Measurements from ENCODE around the gene CILP2. TPM values are rescaled to one million over a fixed set of nuclear protein-coding genes. Genes with fewer than 3 reads are reported as not detected.
A peak's percentile ranks its signal among the peaks of the same experiment; 100 is the strongest.

CILP2 gene
- total RNA-seq, 2 experiments from 2014 or later = 0.16 to 0.24 TPM

DNA sequence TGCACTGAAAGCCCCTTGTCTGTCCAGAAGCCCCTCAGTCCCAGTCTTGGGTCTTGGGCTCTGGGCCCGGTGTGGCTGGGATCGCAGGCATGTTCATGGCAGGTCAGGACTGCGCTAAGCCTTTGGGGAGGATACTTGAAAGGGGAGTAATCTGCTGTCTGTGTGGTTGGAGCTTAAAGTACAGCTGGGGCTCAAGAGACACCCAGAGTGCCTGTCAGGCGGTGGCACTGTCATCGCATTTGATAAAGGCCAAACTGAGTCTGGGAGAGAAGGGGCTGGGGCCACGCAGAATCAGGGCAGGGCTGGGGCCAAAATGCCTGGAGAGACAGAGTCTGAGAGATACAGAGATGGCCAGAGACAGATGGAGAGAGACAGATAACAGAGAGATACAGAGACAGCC lies 4.2 kb upstream of the CILP2 start:
- CTCF ChIA-PET = interaction anchor here (2.7 kb wide), 1 partner anchor 18 kb away, joined by 18 read pairs; no protein-coding TSS in a partner anchor
- no peaks in the 10 kb centered on the region for H3K9me3 Mint-ChIP-seq (ENCODE audit: insufficient read depth)
- peaks cover 16% of the 10 kb centered on the region for H3K4me1 Mint-ChIP-seq (ENCODE audit: low read depth)
- H3K4me3 Mint-ChIP-seq = no peak overlapping the region
- no peak for ATAC-seq
- POLR2A ChIA-PET = no interaction called here
- no peak overlapping the region for H3K27ac Mint-ChIP-seq
- no peak for DNase-seq
- peaks cover 8% of the 10 kb centered on the region for H3K27me3 Mint-ChIP-seq (ENCODE audit: low read depth)
- H3K36me3 Mint-ChIP-seq (ENCODE audit: low read depth) = peaks cover 15% of the 10 kb centered on the region

DNA sequence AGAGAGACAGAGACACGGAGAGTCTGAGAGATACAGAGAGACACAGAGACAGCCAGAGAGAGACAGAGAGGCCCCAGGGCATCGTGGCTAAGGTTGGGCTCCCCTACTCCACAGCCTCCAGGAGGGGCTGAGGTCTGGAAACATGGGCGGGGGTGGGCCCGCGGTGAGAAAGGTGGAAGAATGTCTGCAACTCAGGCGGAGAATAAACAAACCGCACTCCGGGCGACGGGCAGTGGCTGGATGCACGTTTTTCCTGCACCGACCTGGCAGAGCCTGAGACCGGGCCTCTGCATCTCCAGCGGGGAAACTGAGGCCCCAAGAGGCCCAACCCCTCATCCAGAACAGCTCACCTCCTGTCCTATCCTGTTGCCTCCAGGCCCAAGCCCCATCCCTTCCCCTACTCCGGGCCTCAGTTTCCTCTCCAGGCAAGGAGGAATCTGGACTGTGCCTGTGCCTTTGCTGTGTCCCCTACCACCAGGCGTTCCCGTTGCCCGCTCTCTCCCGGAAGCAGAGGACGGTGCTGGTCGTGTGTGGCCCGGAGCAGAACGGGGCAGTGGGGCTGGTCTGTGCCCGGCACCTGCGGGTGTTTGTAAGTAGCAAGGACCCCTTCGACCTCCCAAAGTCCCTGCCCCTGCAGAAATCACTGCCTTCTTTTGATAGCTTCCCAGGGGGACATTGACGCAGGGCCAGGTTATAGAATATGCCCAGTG lies 3.4 kb upstream of the CILP2 start:
- Mint-ChIP-seq H3K27ac (no peak overlapping the region), H3K4me3 (no peak overlapping the region), H3K9me3 (ENCODE audit: insufficient read depth) (no peaks in the 10 kb centered on the region), H3K36me3 (ENCODE audit: low read depth) (peaks cover 11% of the 10 kb centered on the region), H3K27me3 (ENCODE audit: low read depth) (peaks cover 10% of the 10 kb centered on the region), H3K4me1 (ENCODE audit: low read depth) (peaks cover 18% of the 10 kb centered on the region)
- POLR2A ChIA-PET = interaction anchor here (0.9 to 2.2 kb wide), 2 partner anchors 19 to 71 kb away, joined by 3 to 8 read pairs; partner anchors contain the start of genes NDUFA13 and TSSK6
- CTCF ChIA-PET = interaction anchor here (1.4 kb wide), 1 partner anchor 109 kb away, joined by 6 read pairs; the partner anchor contains the start of gene GMIP
- no peak for DNase-seq
- no peak for ATAC-seq

DNA sequence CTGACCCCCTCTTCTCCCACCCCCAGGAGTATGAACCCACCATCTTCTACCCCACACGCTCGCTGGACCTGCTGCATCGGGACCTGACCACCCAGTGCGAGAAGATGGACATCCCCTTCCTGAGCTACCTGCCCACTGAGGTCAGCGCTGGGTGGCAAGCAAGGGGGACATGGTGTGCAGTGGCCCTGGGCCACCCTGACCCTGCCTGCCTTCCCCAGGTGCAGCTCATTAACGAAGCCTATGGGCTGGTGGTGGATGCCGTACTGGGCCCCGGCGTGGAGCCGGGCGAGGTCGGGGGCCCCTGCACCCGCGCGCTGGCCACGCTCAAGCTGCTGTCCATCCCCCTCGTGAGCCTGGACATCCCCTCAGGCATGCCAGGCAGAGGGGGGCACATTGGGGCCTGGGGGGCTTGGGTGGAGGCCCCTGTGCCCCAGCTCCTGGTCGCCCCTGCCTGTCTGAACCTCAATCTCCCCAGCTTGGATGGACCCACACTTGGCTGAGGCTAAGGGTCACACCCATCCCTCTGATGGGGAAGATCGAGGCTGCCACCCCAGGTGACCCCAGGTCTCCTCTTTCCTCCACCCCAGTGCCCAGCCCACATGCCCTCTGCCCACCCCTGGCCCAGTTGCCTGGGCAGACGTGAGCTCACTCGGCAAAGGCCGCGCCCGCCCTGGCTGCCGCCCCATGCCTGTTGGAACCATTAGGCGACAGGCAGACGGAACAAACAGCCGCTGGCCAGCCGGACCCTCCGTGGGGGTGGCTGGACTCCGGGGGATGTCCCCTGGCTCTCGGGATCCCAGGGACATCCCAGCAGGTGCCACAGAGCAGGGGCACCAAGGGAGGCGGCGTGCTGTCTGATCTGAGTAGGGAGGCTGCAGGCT lies 2.5 kb upstream of the CILP2 start:
- H3K27me3 Mint-ChIP-seq (ENCODE audit: low read depth) = peaks cover 11% of the 10 kb centered on the region
- ChIA-PET CTCF (interaction anchor here (1.4 kb wide), 1 partner anchor 108 kb away, joined by 6 read pairs; the partner anchor contains the start of gene GMIP), POLR2A (interaction anchor here (0.9 to 2.2 kb wide), 2 partner anchors 19 to 70 kb away, joined by 3 to 8 read pairs; partner anchors contain the start of genes NDUFA13 and TSSK6)
- peaks cover 20% of the 10 kb centered on the region for H3K4me1 Mint-ChIP-seq (ENCODE audit: low read depth)
- DNase-seq (no peak), ATAC-seq (no peak)
- H3K27ac Mint-ChIP-seq = no peak overlapping the region
- peaks cover 9% of the 10 kb centered on the region for H3K36me3 Mint-ChIP-seq (ENCODE audit: low read depth)
- H3K9me3 Mint-ChIP-seq (ENCODE audit: insufficient read depth) = no peaks in the 10 kb centered on the region
- no peak overlapping the region for H3K4me3 Mint-ChIP-seq

DNA sequence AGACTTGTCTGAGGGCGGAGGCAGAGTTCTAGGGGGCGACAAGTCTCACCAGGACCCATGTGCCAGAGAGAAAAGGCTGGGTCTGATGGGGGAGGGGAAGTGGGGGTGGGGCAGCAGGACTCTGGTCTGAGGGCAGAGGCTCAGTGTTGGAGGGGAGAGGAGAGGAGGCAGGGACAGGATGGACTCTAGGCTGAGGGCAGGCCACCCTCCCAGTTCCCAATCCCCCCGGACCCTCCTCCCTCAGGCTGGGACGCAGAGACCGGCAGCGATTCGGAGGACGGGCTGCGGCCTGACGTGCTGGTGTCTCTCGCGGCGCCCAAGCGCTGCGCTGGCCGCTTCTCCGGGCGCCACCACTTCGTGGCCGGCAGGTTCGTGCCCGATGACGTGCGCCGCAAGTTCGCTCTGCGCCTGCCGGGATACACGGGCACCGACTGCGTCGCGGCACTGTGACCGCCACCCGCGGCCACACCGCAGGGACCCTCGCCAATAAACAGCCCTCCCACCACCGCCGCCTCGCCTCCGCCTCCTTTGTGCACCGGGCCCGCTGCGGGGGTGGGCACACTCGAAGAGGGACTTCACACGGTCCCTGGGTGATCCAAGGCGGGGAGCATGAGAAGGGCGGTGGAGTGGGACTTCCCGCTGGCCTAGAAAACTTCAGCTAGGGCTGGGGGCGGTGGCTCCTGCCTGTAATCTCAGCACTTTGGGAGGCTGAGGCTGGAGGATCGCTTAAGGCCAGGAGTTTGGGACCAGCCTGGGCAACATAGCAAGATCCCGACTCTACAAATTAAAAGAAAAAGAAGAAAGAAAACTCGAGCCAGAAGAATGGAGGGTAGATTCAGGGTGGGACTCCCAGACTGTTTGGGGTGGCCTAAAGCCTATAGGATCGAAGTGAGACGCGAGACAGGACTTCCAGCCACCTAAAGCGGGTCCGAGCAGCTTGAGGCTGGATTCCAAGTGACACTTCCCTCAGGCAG lies 703 bp upstream of the CILP2 start:
- Mint-ChIP-seq H3K4me3 (no peak overlapping the region), H3K27ac (no peak overlapping the region), H3K27me3 (ENCODE audit: low read depth) (peaks cover 13% of the 10 kb centered on the region), H3K36me3 (ENCODE audit: low read depth) (no peaks in the 10 kb centered on the region), H3K4me1 (ENCODE audit: low read depth) (peaks cover 31% of the 10 kb centered on the region), H3K9me3 (ENCODE audit: insufficient read depth) (no peaks in the 10 kb centered on the region)
- ATAC-seq = no peak
- ChIA-PET CTCF (interaction anchor here (1.4 to 1.6 kb wide), 2 partner anchors 9 to 17 kb away, joined by 3 read pairs; no protein-coding TSS in a partner anchor), POLR2A (no interaction called here)
- no peak for DNase-seq

DNA sequence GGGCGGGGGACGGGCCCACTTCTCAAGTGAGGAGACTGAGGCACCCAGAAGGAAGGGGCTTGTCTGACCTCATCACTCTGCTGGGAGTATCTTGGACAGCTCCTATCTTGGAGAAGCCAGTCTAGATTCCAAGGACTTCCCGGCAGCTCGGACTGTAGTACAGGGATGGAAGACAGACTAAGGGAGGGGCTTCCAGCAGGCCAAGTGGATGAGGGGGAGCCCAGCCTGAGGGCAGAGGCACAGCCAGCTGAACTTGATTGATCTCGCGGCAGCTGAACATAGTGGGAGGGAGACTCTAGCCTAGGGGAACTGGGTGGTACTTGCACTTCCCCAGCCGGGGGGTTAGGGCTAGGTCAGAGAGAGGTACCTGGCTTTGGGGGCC lies 711 bp downstream of the CILP2 start:
- ChIA-PET CTCF (interaction anchor here (0.6 to 1.5 kb wide), 3 partner anchors 14 to 18 kb away, joined by 3 to 6 read pairs (median 3); no protein-coding TSS in a partner anchor), POLR2A (no interaction called here)
- H3K27ac Mint-ChIP-seq = no peak overlapping the region
- H3K36me3 Mint-ChIP-seq (ENCODE audit: low read depth) = no peaks in the 10 kb centered on the region
- ATAC-seq (no peak), DNase-seq (no peak)
- peaks cover 13% of the 10 kb centered on the region for H3K27me3 Mint-ChIP-seq (ENCODE audit: low read depth)
- no peak overlapping the region for H3K4me3 Mint-ChIP-seq
- H3K4me1 Mint-ChIP-seq (ENCODE audit: low read depth) = peaks cover 30% of the 10 kb centered on the region
- no peaks in the 10 kb centered on the region for H3K9me3 Mint-ChIP-seq (ENCODE audit: insufficient read depth)

DNA sequence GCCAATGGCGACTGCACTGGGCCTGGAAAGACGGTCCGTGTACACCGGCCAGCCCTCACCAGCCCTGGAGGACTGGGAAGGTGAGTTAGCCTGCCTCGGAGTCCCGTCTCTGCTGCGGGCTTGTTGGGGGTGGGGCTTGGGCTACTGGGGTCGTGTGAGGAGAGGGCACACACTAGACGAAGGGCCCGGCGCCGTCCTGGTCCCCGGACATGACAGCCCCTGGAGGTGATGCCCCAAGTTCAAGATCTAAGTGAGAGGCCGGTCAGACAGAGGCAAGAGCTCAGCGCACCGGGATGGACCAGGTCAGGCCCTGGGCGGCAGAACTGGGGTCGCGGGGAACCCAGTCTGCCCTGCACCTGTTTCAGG lies 1.6 kb downstream of the CILP2 start:
- POLR2A ChIA-PET = no interaction called here
- H3K27me3 Mint-ChIP-seq (ENCODE audit: low read depth) = peaks cover 13% of the 10 kb centered on the region
- peaks cover 30% of the 10 kb centered on the region for H3K4me1 Mint-ChIP-seq (ENCODE audit: low read depth)
- H3K36me3 Mint-ChIP-seq (ENCODE audit: low read depth) = no peaks in the 10 kb centered on the region
- CTCF ChIA-PET = interaction anchor here (1.5 kb wide), 1 partner anchor 13 kb away, joined by 6 read pairs; no protein-coding TSS in a partner anchor
- no peaks in the 10 kb centered on the region for H3K9me3 Mint-ChIP-seq (ENCODE audit: insufficient read depth)
- H3K27ac Mint-ChIP-seq = no peak overlapping the region
- H3K4me3 Mint-ChIP-seq = no peak overlapping the region
- ATAC-seq (no peak), DNase-seq (no peak)

DNA sequence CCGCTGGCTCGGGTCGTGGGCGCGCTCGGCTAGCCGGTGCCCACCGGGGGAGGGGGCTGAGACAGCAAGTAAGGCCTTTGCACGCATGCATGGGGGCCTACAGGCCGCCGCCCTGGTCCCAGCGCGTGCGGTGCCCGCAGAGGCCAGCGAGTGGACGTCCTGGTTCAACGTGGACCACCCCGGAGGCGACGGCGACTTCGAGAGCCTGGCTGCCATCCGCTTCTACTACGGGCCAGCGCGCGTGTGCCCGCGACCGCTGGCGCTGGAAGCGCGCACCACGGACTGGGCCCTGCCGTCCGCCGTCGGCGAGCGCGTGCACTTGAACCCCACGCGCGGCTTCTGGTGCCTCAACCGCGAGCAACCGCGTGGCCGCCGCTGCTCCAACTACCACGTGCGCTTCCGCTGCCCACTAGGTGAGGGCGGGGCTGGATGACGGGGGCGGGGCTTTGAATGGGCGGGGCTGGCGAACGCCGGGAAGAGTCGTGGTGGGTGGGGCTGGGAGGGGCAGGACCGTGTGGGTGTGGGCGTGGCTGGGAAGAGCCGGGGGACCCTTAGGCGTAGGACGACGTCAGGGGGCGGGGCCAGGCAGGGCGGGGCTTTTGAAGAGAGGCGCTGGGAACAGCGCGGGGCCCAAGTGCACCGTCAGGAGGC lies 2.1 kb downstream of the CILP2 start:
- Mint-ChIP-seq H3K27me3 (ENCODE audit: low read depth) (peaks cover 13% of the 10 kb centered on the region), H3K9me3 (ENCODE audit: insufficient read depth) (no peaks in the 10 kb centered on the region), H3K27ac (peak overlapping the region; percentile 60), H3K4me3 (peak overlapping the region; percentile 59), H3K36me3 (ENCODE audit: low read depth) (no peaks in the 10 kb centered on the region), H3K4me1 (ENCODE audit: low read depth) (peaks cover 30% of the 10 kb centered on the region)
- ChIA-PET POLR2A (no interaction called here), CTCF (interaction anchor here (1.6 kb wide), 1 partner anchor 8 kb away, joined by 10 read pairs; no protein-coding TSS in a partner anchor)
- ATAC-seq = peak; percentile 43
- DNase-seq = peak; percentile 81

DNA sequence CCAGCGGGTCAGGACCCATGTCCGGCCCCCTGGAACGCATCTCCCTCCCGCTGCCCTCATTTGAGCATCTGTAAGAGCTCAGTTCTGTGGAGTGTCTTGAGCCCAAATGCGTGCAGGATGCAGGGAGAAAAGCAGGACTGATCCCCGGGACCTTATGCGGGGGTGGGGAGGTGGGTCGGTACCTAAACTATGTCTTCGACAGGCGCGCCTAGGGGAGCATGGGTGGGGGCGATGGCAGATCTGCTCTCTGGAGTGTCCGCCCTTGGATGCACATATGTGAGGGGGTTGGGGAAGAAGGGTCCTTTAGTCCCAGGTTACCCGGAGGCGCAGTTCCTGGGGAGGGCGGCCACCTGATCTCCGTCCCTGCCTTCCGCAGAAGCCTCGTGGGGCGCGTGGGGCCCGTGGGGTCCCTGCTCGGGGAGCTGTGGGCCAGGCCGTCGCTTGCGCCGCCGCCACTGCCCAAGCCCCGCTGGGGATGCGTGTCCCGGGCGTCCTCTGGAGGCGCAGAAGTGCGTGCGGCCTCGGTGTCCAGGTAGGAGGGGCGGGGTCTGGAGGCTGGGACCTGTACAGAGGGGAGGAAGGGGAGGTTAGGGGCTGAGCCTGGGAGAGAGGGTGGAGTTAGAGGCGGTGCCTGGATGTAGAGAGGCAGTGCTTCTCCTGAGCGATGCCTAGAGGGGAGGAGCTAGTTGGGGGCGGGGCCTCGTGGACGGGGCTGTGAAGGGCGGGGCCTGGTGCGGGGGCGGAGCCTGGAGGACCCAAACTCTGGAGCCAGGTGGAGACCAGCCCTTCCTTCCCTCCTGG lies 2.9 kb downstream of the CILP2 start:
- Mint-ChIP-seq H3K27me3 (ENCODE audit: low read depth) (peaks cover 13% of the 10 kb centered on the region), H3K9me3 (ENCODE audit: insufficient read depth) (no peaks in the 10 kb centered on the region), H3K36me3 (ENCODE audit: low read depth) (no peaks in the 10 kb centered on the region), H3K4me1 (ENCODE audit: low read depth) (peaks cover 30% of the 10 kb centered on the region), H3K27ac (peak overlapping the region; percentile 60), H3K4me3 (peak overlapping the region; percentile 59)
- DNase-seq = peak; percentile 79
- peak; percentile 81 for ATAC-seq
- POLR2A ChIA-PET = no interaction called here
- CTCF ChIA-PET = interaction anchor here (1.0 to 1.6 kb wide), 2 partner anchors 9 to 13 kb away, joined by 3 to 10 read pairs; no protein-coding TSS in a partner anchor

DNA sequence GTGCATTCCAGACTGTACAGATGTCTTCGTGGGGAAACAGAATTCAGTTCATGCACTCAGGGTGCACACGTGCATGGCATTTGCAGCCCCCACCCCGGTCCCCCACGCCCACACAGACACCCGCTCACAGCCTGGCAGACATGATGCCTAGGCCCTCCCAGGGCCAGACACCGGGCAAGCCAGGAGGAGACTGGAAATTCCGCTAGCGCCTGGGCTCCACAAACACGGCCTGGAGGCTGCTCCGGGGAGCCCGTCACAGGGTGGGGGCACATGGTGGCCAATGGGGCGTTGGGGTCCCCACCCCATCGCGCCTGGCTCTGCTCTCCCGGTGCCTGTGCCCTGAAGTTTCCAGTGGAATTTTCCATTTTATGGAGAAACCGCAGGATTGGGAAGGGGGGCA lies 3.6 kb downstream of the CILP2 start:
- Mint-ChIP-seq H3K27me3 (ENCODE audit: low read depth) (peaks cover 13% of the 10 kb centered on the region), H3K27ac (no peak overlapping the region), H3K36me3 (ENCODE audit: low read depth) (no peaks in the 10 kb centered on the region), H3K9me3 (ENCODE audit: insufficient read depth) (no peaks in the 10 kb centered on the region), H3K4me1 (ENCODE audit: low read depth) (peaks cover 30% of the 10 kb centered on the region), H3K4me3 (peak overlapping the region; percentile 40)
- DNase-seq (no peak), ATAC-seq (no peak)
- ChIA-PET CTCF (interaction anchor here (1.0 to 1.6 kb wide), 2 partner anchors 10 to 13 kb away, joined by 3 to 10 read pairs; no protein-coding TSS in a partner anchor), POLR2A (no interaction called here)

DNA sequence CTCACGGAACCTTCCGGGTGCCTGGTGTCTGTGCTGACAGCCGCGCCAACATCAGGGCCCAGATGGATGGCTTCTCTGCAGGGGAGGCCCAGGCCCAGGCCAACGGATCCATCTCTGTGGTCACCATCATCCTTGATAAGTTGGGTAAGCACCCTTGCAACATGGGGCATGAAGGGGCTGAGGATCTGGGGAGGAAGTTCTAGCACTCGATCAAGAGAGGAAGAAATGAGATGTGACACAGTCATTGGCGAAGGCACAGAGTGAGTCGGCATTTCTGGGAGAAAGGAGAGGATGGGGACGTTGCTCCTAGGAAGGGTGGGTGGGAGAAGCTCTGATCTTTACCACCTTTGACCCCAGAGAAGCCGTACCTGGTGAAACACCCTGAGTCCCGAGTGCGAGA lies 4.4 kb downstream of the CILP2 start:
- POLR2A ChIA-PET = no interaction called here

More for the DNA sequence above, 4.4 kb downstream of the CILP2 start:
- DNase-seq (no peak), ATAC-seq (no peak)
- Mint-ChIP-seq H3K4me1 (ENCODE audit: low read depth) (peaks cover 28% of the 10 kb centered on the region), H3K9me3 (ENCODE audit: insufficient read depth) (no peaks in the 10 kb centered on the region), H3K27ac (no peak overlapping the region), H3K27me3 (ENCODE audit: low read depth) (peaks cover 11% of the 10 kb centered on the region), H3K4me3 (no peak overlapping the region), H3K36me3 (ENCODE audit: low read depth) (no peaks in the 10 kb centered on the region)
- CTCF ChIA-PET = no interaction called here
